Measurements from ENCODE around the gene TPGS2.

DNA sequence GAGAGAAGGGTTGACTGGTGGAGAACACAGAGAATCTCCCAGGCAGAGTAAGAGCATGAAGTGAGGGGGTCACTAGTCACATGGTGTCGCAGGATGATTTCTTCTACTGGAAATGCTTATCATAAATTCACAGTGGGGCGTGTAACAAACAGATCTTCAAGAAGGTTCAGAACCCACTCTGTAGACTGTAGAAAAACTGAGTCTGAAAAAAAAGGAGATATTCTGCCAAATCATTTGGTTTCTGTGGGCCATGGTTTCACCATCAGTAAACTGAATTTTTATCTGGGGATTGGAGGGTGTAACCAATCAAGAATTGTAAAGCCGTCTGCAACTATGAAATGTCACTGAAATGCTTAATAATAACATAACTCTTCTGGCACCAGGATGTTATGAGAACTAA lies 15.0 kb downstream of the TPGS2 start:
- TF ChIP-seq EZH2phosphoT487 (IDR thresholded peaks at IDR 0.05; ENCODE audit: insufficient read depth, low read depth): no peak
- no peak for TF ChIP-seq EZH2 (IDR thresholded peaks at IDR 0.05; ENCODE audit: insufficient read depth, poor library complexity, severe bottlenecking)
